ENCODE data around the gene UBTFL1.
"Not testable (repeated sequence)": the region's sequence is repeated elsewhere in the genome, so short reads cannot be mapped to it uniquely, and the experiment has no call there.

The UBTFL1 gene

GRCh38 chr11:90085650-90086049, at the start of gene UBTFL1:
Gene UBTFL1, plus strand, starts transcription at chr11:90085950. Its CDS starts 0 bp downstream, at chr11:90085950.
- not testable (repeated sequence) for DNase-seq

DNA sequence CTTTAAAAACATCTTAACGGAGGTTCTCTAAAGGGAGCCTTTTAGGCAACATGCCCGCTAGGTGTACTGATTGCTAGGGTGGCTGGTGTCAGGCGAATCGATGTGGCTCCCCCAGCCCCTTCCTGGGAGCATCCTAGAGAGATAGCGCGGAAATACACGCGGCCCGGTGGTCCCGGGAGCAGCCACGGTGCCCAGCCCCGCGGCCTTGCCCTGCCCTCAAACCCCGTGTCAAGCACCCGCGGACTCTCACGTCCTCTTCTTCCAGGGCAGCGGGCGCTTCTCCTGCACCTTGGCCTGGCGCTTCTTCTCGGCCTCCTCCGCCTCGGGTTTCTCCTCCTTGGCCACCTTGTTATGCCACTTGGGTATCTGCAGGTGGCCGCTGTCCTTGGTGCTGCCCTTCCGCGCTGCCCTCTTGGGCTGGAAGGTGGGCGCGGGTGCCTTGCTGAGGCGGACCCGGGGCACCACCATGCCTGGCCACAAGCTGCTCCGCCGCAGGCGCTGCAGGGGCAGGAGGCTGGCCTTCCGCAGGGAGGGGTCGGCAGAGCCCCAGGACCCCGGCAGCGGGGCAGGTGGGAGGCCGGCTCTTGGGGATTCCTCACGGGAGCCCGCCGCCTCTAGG, 34.0 kb upstream of the UBTFL1 start:
- not testable (repeated sequence) for DNase-seq

- not testable (repeated sequence) for DNase-seq
Measured at GRCh38 chr11:90052311-90052710, 33.4 kb upstream of the UBTFL1 start.

DNA sequence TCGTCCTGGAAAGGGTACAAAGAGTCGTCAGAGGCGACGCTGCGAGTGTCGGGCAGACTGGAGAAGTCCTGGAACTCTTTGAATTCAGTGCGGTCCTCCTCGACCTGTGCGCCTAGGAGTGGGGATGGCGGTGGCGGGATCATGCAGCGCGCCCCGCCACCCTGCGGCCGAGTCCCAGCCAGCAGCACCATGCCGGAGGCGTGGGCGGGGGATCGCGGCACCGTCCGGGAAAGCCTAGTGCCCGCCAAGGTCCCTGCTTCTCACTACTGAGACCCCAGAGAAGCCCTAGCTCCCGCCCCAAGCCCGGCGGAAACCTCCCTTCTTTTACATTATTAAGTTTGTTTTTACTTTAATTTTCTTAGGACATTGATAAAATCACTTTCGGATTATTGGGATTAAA, 32.2 kb upstream of the UBTFL1 start:
- not testable (repeated sequence) for DNase-seq

DNA sequence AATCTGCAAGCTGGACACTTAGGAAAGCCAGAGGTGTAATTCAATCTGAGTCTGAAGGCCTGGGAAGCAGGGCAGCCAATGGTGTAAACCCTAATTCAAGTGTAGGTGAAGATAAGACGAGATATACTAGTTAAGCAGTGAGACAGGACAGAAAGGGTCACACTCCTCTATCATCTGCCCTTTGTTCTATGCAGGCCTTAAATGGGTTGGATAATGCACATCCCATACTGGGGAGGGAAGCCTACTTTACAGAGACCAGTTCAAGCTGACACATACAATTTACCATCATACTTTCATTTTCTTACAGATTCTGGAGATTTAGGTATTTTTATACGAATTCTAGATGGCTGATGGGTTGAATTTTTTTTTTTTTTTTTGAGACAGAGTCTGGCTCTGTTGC, 3.0 kb downstream of the UBTFL1 start:
- not testable (repeated sequence) for DNase-seq

DNA sequence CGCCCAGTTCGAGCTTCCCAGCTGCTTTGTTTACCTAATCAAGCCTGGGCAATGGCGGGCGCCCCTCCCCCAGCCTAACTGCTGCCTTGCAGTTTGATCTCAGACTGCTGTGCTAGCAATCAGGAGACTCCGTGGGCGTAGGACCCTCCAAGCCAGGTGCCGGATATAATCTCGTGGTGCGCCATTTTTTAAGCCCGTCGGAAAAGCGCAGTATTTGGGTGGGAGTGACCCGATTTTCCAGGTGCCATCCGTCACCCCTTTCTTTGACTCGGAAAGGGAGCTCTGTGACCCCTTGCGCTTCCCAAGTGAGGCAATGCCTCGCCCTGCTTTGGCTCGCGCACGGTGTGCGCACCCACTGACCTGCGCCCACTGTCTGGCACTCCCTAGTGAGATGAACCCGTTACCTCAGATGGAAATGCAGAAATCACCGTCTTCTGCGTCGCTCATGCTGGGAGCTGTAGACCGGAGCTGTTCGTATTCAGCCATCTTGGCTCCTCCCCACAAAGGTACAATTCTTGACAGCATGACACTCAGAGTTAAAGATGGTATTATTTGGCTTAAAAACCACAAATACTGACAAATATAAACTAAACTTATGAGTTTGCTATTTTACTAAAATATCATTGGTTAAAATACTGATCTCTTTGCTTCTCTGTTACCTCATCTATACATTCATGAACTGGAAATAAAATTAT, 9.6 kb downstream of the UBTFL1 start:
- not testable (repeated sequence) for DNase-seq

- DNase-seq: not testable (repeated sequence)
Measured at GRCh38 chr11:90098261-90098660, 12.5 kb downstream of the UBTFL1 start.

- DNase-seq: no peak
Measured at GRCh38 chr11:90100431-90100830, 14.7 kb downstream of the UBTFL1 start.

GRCh38 chr11:90113541-90113940, 27.8 kb downstream of the UBTFL1 start:
- DNase-seq: no peak

- no peak for DNase-seq
Measured at GRCh38 chr11:90120191-90120590, 34.4 kb downstream of the UBTFL1 start.

DNA sequence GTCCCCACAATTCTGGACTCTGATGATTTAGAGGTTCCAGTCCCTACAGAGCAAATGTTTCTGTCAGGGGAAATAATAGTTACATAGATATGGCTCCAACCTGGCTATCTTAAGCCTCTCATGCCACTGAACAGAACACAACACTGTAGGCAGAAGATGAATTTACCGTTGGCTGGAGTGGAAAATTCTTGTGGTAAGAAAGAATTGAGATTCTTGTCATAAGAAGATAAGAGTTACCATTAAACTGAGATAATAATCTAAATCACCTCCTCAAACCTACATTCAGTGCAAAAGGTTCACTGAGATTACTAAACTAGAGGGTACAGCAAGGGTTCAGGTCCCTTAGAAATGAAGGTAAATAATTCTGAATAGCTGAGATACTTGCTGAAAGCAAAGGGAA, 38.6 kb downstream of the UBTFL1 start:
- DNase-seq: no peak

GRCh38 chr11:90124946-90125345, 39.2 kb downstream of the UBTFL1 start:
- DNase-seq: no peak

GRCh38 chr11:90133560-90134477, 48.1 kb downstream of the UBTFL1 start:
- DNase-seq: no peak

- DNase-seq: no peak
Measured at GRCh38 chr11:90134478-90135003, 48.8 kb downstream of the UBTFL1 start, which contains the start of gene NAALAD2. Gene NAALAD2, plus strand, starts transcription at chr11:90134663. Its CDS starts 96 bp downstream, at chr11:90134759.

- no peak for DNase-seq
Measured at GRCh38 chr11:90135016-90135415, 49.3 kb downstream of the UBTFL1 start.

All from NCI-H1092 treated with DMSO at 0.1 percent for 48 hours (cell line).